SJSA1 (cell line): ENCODE results near the gene MPPED2. TPM values are rescaled to one million over a fixed set of nuclear protein-coding genes. Genes with fewer than 3 reads are reported as not detected.
"Not testable (repeated sequence)": the region's sequence is repeated elsewhere in the genome, so short reads cannot be mapped to it uniquely, and the experiment has no call there.

Experiments used
- DNase-seq, 2 experiments: peaks; one replicate each; pipeline ENCODE4 v3.0.0-alpha.2; 2015 to 2020; ENCODE audit warnings: low spot score in 2 of 2, low read depth in 1 of 2
- H3K27ac ChIP-seq: fragments of 250-450 bp; sonication (Bioruptor Pico); 2 replicates; pipeline ENCODE4 v1.5.1; 2020; ENCODE audit warnings: mild to moderate bottlenecking, moderate library complexity
- H3K27me3 ChIP-seq: fragments of 250-450 bp; sonication (Bioruptor Pico); replicated peaks from 2 replicates; pipeline ENCODE4 v1.5.1; 2020; ENCODE audit warnings: mild to moderate bottlenecking, moderate library complexity
- H3K36me3 ChIP-seq: fragments of 250-450 bp; sonication (Bioruptor Pico); 2 replicates; pipeline ENCODE4 v1.5.1; 2020; ENCODE audit warnings: mild to moderate bottlenecking
- H3K4me1 ChIP-seq: fragments of 250-450 bp; sonication (Bioruptor Pico); replicated peaks from 2 replicates; pipeline ENCODE4 v1.6.1; 2021; ENCODE audit warnings: mild to moderate bottlenecking
- H3K4me3 ChIP-seq: fragments of 250-450 bp; sonication (Bioruptor Pico); 2 replicates; pipeline ENCODE4 v1.5.1; 2020; ENCODE audit warnings: mild to moderate bottlenecking
- H3K9me3 ChIP-seq: fragments of 250-450 bp; sonication (Bioruptor Pico); replicated peaks from 2 replicates; pipeline ENCODE4 v1.5.1; 2020; ENCODE audit warnings: mild to moderate bottlenecking
- total RNA-seq: library from RNA; depleted of rRNA; stranded (reverse); fragments of >200 nt; shearing (Covaris generic); gene quantifications from 2 replicates; pipeline ENCODE4 v1.2.3, GENCODE V29; 2014

The MPPED2 gene
- total RNA-seq, 1 experiment from 2014 or later, result not detected

DNA sequence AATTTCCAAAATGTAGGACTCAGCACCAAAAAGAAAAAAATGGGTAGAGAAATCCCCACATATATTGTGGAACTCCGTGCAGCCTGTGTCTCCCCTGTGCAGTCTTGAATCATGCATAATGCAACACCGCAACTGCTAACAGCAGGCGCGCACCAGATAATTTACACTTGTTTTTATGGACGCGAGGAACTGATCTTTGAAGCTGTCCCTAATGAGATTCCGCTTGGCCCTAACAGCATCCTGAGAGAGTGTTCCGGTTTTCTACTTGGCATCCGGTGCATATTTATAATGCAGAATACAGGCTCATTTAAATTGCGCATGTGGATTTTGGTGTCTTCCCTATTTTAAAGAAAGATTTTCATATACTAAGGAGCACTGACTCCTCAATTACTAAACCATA lies 21.1 kb downstream of the MPPED2 start:
- no peaks in the 10 kb centered on the region; the same call in 1 of the 2 replicates for H3K27me3 ChIP-seq
- peaks cover 13% of the 10 kb centered on the region for H3K4me1 ChIP-seq

DNA sequence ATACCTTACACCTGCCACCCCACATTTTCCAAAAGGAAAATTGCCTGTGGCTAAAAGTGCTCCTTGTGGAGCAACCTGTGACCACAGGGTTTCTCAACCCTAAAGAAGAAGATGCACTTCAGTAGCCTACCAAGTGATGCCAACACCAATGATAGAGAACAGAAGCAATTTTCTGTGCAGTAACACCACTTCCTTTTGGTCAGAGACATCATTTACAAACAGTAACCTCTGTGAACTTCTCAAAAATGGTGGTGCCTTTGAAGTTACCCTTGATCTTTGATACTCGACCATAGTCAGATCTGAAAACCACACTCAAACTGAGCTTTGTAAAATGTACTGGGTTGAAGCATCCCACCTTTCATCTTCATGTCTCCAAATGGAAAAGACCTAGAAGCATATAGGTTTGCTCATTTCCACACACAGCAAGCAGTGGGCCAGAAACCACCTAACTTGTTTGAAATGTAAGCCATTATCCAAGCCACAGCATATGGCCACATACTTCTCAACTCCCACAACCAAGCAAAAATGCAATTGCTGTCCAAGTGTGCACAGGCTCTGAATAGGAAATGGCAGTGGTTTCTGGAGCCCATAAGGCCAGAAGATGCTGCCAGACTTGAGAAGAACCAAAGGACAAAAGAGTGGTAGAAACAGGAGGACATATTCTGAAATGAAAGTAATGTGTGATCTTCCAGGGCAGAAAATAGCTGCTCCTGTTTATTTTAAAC lies 24.3 kb downstream of the MPPED2 start:
- no peak for DNase-seq
- no peaks in the 10 kb centered on the region for H3K36me3 ChIP-seq
- no peaks in the 10 kb centered on the region for H3K9me3 ChIP-seq
- peaks cover 13% of the 10 kb centered on the region for H3K4me1 ChIP-seq
- H3K27me3 ChIP-seq, result no peaks in the 10 kb centered on the region
- no peak overlapping the region for H3K4me3 ChIP-seq
- H3K27ac ChIP-seq, result no peak overlapping the region

More for the DNA sequence above, 21.1 kb downstream of the MPPED2 start:
- no peak for DNase-seq
- Histone ChIP-seq H3K36me3 (no peaks in the 10 kb centered on the region), H3K9me3 (no peaks in the 10 kb centered on the region), H3K4me3 (no peak overlapping the region), H3K27ac (no peak overlapping the region)

DNA sequence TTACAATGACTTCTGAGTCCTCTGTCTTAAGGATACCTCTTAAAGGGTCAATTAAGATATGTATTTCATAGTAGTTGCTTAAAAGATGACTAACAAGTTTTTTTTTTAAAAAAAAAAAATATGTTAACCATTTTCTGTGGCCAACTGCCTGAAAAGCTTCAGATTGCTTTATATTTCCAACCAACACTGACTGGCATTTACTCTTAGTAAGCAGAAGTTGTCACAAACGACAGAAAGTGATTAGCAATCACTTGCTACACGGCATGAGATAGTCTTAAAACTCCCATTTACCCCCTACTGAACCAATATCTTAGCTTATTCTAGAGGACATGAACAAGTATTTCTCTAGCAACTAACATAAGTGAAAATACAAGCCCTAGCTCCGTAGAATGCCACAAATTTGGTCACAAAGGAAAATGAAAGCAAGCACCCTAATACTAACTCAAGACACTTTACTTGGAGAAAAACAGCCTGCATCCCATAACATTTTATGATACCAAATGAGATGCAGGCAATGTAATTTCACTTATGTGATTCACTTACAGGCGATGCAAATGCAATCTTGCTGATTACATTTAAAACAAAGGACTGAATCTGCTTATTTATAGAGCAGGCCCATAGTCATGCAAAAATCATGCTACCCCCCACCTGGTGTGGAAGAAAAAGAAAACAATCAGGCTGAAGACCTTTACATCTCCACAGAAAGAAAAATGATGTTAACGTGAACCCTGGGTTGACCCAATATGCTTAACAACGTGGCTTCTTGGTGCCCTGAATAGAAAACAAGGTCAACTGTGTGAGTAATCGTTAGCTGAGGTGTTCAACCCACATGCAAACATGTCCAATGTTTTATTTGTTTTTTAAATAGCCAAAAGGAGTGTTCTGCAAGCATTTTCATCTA lies 25.7 kb downstream of the MPPED2 start:
- Histone ChIP-seq H3K27me3 (no peaks in the 10 kb centered on the region), H3K9me3 (no peaks in the 10 kb centered on the region), H3K36me3 (no peaks in the 10 kb centered on the region), H3K4me3 (peak overlapping the region; percentile 22), H3K4me1 (peaks cover 13% of the 10 kb centered on the region), H3K27ac (peak overlapping the region; percentile 49)
- DNase-seq, result peak; percentile 42 to 56

DNA sequence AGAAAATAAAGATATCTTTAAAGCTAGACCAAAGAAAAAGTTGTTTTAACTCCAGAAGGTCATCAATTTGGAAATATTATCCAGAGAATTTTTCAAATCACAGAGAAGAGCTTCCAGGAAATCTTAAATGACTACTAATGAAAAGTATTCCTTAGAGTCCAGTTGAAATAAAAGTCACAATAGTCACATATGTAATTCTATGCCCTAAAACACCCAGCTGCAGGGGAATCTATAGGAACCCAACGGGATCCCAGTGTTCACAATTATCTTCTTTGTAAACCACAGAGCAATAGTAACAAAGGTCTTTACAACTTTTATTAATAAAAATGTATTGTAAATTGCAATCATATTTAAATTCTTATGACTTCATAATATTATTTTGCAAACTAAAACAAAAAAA lies 27.1 kb downstream of the MPPED2 start:
- Histone ChIP-seq H3K27me3 (no peaks in the 10 kb centered on the region), H3K9me3 (no peaks in the 10 kb centered on the region), H3K27ac (no peak overlapping the region), H3K36me3 (no peaks in the 10 kb centered on the region), H3K4me1 (peaks cover 15% of the 10 kb centered on the region), H3K4me3 (no peak overlapping the region)
- no peak for DNase-seq

DNA sequence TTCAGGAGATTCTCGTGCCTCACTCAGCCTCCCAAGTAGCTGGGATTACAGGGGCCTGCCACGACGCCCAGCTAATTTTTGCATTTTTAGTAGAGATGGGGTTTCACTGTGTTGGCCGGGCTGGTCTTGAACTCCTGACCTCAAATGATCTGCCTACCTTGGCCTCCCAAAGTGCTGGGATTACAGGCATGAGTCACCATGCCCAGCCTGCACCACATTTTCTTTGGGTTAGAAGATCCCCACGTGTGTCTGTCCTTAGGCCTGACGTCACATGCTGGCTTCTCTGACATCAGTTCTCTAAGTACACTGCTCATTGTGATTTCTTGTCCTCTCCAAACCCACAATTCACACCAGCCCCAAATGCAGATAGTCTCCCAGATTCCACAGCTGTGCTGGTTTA lies 31.6 kb downstream of the MPPED2 start:
- H3K4me1 ChIP-seq, H3K36me3 ChIP-seq, H3K9me3 ChIP-seq, H3K27ac ChIP-seq, DNase-seq, H3K4me3 ChIP-seq, H3K27me3 ChIP-seq: not testable (repeated sequence)

DNA sequence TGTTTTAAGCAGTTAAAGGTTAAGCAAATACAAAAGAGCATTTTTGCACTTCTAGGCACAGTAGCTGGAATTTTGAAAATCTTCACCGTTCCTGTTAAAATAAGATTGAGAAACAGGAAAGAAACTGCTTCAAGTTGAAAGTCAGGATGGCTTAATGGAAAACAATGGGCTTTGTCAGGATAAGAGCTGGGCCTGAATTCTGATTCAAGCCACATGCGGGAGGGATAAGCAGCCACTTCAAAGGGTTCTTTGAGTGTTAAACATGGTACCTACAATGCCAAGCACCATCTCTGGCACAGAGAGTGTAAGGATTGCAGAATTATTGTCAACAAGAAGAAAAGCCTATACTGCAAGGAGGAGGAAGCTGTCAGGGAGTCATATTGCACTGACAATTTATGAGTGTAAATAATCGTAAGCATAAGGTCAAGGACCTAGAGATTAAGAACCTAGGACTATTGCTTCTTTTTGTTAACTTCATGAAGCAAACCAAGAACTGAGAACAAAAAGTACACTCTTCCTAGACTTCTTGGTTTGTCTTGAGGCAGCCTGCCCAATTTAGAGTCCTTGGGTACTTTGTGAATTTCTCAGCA lies 32.5 kb downstream of the MPPED2 start:
- no peak overlapping the region for H3K27ac ChIP-seq
- peaks cover 6% of the 10 kb centered on the region for H3K4me1 ChIP-seq
- H3K9me3 ChIP-seq, result no peaks in the 10 kb centered on the region
- no peak for DNase-seq
- no peaks in the 10 kb centered on the region for H3K36me3 ChIP-seq
- no peak overlapping the region for H3K4me3 ChIP-seq
- H3K27me3 ChIP-seq, result no peaks in the 10 kb centered on the region

DNA sequence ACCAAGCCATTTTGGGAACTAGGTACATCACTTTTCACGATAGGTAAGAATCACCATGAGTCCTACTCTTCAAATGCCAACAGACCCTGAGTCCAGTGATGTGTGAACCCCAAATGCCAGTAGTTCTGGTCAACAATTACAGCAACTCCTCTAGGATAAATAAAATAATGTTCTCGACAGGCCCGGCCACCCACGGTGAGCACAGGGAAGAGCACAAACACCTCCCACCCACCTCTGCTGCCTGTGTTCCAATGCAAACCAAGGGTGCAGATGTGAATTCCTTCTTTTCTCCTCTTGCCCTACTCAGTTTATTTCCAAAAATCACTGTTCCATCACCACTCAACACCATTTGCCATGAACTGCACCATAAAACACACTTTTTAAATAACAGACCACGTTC lies 33.3 kb downstream of the MPPED2 start:
- DNase-seq, result no peak
- no peak overlapping the region for H3K4me3 ChIP-seq
- H3K27me3 ChIP-seq, result no peaks in the 10 kb centered on the region
- no peak overlapping the region for H3K27ac ChIP-seq
- H3K36me3 ChIP-seq, result no peaks in the 10 kb centered on the region
- H3K4me1 ChIP-seq, result peaks cover 6% of the 10 kb centered on the region
- no peaks in the 10 kb centered on the region for H3K9me3 ChIP-seq

DNA sequence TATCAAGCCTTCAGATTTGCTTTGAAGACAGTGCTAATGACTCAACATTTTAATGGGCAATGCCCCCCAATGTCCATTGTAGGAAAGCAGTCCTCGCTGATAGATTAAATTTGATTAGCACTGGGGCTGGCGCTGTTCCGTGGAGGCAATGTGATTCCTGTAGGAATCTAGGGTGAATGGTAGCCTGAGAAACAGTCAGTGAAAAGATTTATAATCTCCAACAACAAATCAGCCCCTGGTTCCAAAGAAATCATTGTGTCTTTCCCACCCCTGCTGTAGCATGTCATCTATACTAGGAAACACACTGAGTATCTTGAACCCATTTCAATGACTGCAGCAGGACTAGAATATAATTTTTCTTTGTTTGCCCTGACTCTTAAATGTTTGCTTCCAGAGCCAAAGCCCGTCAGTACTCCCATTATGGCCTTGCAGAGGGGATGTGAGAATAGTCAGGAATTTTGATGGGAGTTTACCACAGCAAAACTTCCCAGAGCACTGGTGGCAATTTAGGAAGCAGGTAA lies 36.1 kb downstream of the MPPED2 start:
- Histone ChIP-seq H3K27me3 (no peaks in the 10 kb centered on the region), H3K4me1 (peaks cover 6% of the 10 kb centered on the region), H3K27ac (no peak overlapping the region), H3K36me3 (no peaks in the 10 kb centered on the region), H3K4me3 (no peak overlapping the region), H3K9me3 (no peaks in the 10 kb centered on the region)
- no peak for DNase-seq

DNA sequence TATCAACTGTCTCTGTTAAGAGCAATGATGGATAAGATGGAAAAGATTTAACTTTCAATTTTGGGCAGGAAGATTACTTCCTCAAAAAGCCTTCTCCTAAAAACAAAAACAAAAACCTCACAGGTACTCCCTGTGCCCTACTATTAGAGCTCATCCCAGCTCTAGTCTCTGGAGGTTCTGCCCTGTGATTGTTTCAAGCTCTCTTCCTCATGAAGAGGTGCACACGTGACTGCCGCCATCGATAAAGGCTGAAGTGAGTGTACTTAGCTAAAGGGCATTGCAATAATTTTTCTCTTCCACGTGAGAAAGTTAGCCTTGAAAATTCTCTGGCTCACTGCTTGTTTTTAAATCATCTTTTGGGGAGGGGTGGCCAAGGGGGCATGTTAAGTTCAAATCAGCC lies 36.6 kb downstream of the MPPED2 start:
- no peak for DNase-seq
- Histone ChIP-seq H3K4me3 (no peak overlapping the region), H3K27ac (no peak overlapping the region), H3K27me3 (no peaks in the 10 kb centered on the region), H3K36me3 (no peaks in the 10 kb centered on the region), H3K4me1 (peaks cover 6% of the 10 kb centered on the region), H3K9me3 (no peaks in the 10 kb centered on the region)

DNA sequence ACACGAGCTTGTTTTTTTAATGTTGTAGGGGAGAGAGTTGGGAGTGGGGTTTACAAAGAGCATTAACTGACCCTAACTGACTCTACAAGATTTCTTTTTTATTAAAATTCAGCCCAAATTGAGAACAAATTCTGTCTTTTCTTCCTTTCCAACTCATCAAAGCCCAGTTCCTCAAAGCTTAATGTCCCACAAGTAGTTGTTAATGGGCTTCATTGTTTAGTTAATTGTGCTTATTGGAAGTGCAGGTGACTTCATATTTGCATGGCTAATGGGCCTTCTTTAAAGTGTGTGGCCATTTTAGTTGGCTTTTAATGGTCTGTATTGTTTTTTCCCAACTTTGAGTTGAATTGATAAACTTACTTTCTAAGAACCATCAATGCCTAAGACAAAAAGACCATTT lies 39.8 kb downstream of the MPPED2 start:
- no peak overlapping the region for H3K27ac ChIP-seq
- DNase-seq, result no peak
- no peaks in the 10 kb centered on the region for H3K9me3 ChIP-seq
- H3K4me3 ChIP-seq, result no peak overlapping the region
- H3K27me3 ChIP-seq, result no peaks in the 10 kb centered on the region
- no peaks in the 10 kb centered on the region for H3K36me3 ChIP-seq
- H3K4me1 ChIP-seq, result no peaks in the 10 kb centered on the region

DNA sequence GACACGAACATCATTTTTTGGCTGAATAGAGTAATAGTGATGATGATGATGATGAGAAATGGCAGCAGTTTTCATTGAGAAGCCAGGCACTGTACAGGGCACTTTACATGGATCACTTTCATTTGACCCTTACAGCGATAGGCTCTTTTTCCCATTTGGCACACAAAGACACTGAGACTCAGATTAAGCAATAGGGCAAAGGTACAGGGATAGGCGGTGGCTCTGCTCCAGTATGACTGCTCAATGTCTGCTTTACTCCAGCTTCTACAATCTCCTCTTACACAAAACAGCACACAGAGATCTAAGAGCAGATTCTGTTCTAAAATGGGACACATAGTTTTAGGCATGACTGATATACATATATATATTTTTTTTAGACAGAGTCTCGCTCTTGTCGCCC lies 40.6 kb downstream of the MPPED2 start:
- H3K4me3 ChIP-seq, result no peak overlapping the region
- no peak overlapping the region for H3K27ac ChIP-seq
- DNase-seq, result no peak

DNA sequence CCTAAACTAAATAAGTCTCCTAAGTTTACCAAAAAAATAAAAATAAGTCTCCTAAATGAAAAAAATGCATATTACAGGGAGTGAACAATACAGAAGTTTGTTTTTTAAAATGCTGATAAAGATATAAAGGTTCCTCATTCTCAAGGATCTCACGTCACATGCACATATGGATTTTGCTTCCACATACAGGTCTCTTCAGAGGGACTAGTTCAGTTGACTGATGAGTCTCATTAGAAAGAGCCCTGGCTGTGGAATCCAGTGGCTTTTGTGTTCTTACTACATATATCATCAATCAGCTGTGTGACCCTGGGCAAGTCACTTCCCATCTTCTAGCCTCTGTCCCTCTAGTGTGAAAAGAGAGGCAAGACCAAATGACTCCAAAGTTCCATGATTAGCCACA lies 43.1 kb downstream of the MPPED2 start:
- Histone ChIP-seq H3K4me3 (no peak overlapping the region), H3K4me1 (no peaks in the 10 kb centered on the region), H3K9me3 (no peaks in the 10 kb centered on the region), H3K27me3 (no peaks in the 10 kb centered on the region), H3K36me3 (no peaks in the 10 kb centered on the region), H3K27ac (no peak overlapping the region)
- no peak for DNase-seq

More for the DNA sequence above, 40.6 kb downstream of the MPPED2 start:
- H3K4me1 ChIP-seq, result no peaks in the 10 kb centered on the region
- H3K9me3 ChIP-seq, result no peaks in the 10 kb centered on the region
- no peaks in the 10 kb centered on the region for H3K36me3 ChIP-seq
- no peaks in the 10 kb centered on the region for H3K27me3 ChIP-seq

DNA sequence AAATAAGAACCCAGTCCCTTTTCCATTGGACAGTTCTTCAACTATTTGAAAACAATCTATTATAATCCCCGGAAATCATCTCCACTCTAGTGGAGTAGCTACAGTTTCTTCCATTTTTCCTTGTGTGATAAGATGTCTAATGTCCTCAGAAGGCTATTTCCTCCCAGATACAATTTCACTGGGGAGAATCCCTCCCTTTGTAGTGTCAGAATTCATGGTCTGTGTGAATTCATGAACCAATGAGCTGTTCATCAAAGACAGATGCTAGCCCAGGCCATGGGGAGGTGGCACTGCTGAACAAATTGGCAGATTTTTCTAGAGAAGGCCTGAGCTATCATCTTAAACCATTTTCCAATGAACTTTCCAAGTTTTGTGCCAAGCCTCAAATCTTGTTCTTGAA lies 45.4 kb downstream of the MPPED2 start:
- no peaks in the 10 kb centered on the region for H3K4me1 ChIP-seq
- H3K4me3 ChIP-seq, result no peak overlapping the region
- peaks cover 6% of the 10 kb centered on the region; the same call in 1 of the 2 replicates for H3K27me3 ChIP-seq
- no peaks in the 10 kb centered on the region for H3K9me3 ChIP-seq
- no peaks in the 10 kb centered on the region for H3K36me3 ChIP-seq
- DNase-seq, result no peak
- no peak overlapping the region for H3K27ac ChIP-seq

DNA sequence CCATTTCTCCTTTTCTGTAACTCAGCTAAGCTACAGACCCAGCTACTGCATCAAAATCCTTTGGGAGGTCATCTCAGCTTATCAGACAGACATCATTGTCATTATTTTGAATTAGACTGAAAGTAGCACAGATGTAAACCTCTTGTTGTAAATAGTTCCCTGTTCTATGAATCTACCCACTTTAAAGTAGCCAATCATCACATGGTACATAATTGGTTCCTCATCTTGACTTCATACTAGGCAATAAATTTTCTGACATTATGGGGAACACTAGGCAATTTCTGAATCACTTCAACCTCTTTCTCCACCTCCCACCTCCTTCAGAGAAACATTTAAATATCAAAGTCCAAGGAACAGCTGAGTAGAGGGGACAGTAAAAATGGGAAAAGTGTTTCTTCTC lies 47.9 kb downstream of the MPPED2 start:
- Histone ChIP-seq H3K4me1 (no peaks in the 10 kb centered on the region), H3K4me3 (no peak overlapping the region), H3K27me3 (peaks cover 11% of the 10 kb centered on the region), H3K27ac (no peak overlapping the region), H3K9me3 (no peaks in the 10 kb centered on the region), H3K36me3 (no peaks in the 10 kb centered on the region)
- DNase-seq, result no peak
